H1 (cell line): ENCODE data around the gene C1orf116. TPM values are rescaled to one million over a fixed set of nuclear protein-coding genes. Genes with fewer than 3 reads are reported as not detected.

ENCODE experiments used
- BACH1 ChIP-seq: IDR thresholded peaks from 2 replicates; pipeline ENCODE4 v1.6.1; 2012; ENCODE audit warnings: low read length, improper control_type of control experiment
- CHD2 ChIP-seq: IDR thresholded peaks from 2 replicates; pipeline ENCODE4 v1.6.1; 2012; ENCODE audit warnings: low read length, improper control_type of control experiment
- EP300 ChIP-seq, 2 experiments: IDR thresholded peaks; 1 replicate in 1 of 2; 2 replicates in 1 of 2; pipeline ENCODE4 v1.6.1; 2011 to 2012; ENCODE audit warnings: low read depth in 2 of 2, low read length in 2 of 2, mild to moderate bottlenecking in 2 of 2, borderline replicate concordance in 1 of 2, inconsistent platforms in 1 of 2, moderate library complexity in 1 of 2
- EZH2 ChIP-seq: fragments of 200-600 bp; sonication (generic); IDR thresholded peaks from 2 replicates; pipeline ENCODE4 v1.7.1; 2012; ENCODE audit warnings: low read depth, mild to moderate bottlenecking, moderate library complexity, low read length, inconsistent platforms; ENCODE audit not compliant: severe bottlenecking
- GTF2F1 ChIP-seq: IDR thresholded peaks from 2 replicates; pipeline ENCODE4 v1.6.1; 2012; ENCODE audit warnings: low read depth, low read length, improper control_type of control experiment, borderline replicate concordance
- KDM1A ChIP-seq: fragments of 200-600, 300-600 bp; sonication (generic); IDR thresholded peaks from 2 replicates; pipeline ENCODE4 v1.7.1; 2016; ENCODE audit warnings: mild to moderate bottlenecking, low read length, borderline replicate concordance
- KDM5A ChIP-seq: fragments of 200-600 bp; IDR thresholded peaks from 2 replicates; pipeline ENCODE4 v1.7.1; 2012; ENCODE audit warnings: mild to moderate bottlenecking, low read length, inconsistent platforms, mixed read lengths
- POLR2A ChIP-seq, 2 experiments: IDR thresholded peaks; 1 replicate in 1 of 2; 2 replicates in 1 of 2; pipeline ENCODE4 v1.6.1; 2011; ENCODE audit warnings: low read depth in 2 of 2, low read length in 2 of 2, mild to moderate bottlenecking in 2 of 2; ENCODE audit errors: control extremely low read depth in 1 of 2
- SIX5 ChIP-seq: IDR thresholded peaks from 2 replicates; pipeline ENCODE4 v1.6.1; 2011; ENCODE audit warnings: mild to moderate bottlenecking, low read depth, low read length
- SUZ12 ChIP-seq: fragments of 200-600 bp; sonication (generic); IDR thresholded peaks from 2 replicates; pipeline ENCODE4 v1.6.1; 2012; ENCODE audit warnings: mild to moderate bottlenecking, inconsistent platforms, low read length, moderate library complexity, mixed read lengths
- TCF12 ChIP-seq: IDR thresholded peaks from 2 replicates; pipeline ENCODE4 v1.6.1; 2011; ENCODE audit warnings: low read depth, mild to moderate bottlenecking, low read length
- polyA plus RNA-seq, 7 experiments: library from polyadenylated mRNA; depleted of rRNA in 3 of 7; stranded (reverse) in 5 of 7; unstranded in 2 of 7; fragments of >200 nt in 5 of 7; fragments of 200-250 nt in 2 of 7; gene quantifications; 1 replicate in 5 of 7; 2 replicates in 1 of 7; 4 replicates in 1 of 7; pipeline versions ENCODE4 v1.2.1 to v1.2.3, GENCODE V29; 2011 to 2013; ENCODE audit warnings: missing spikeins in 2 of 7, mixed read lengths in 2 of 7
- total RNA-seq: library from RNA; stranded (reverse); fragmentation: NEBNext Ultra II Directional; extraction: Animal tissue kit (Norgen Biotek cat#: 25700); gene quantifications from 2 replicates; pipeline ENCODE4 v1.2.1, GENCODE V29; 2021
- TF ChIP-seq, protein P1 (sequence below): fragments of 300-600 bp; sonication (generic); IDR thresholded peaks from 2 replicates; pipeline ENCODE4 v1.7.1; 2012; ENCODE audit warnings: low read length, moderate library complexity, mild to moderate bottlenecking, inconsistent platforms; ENCODE audit not compliant: insufficient replicate concordance

Gene C1orf116
- total and polyA plus RNA-seq, 2 of the 8 experiments (the other 6 are each of a cell fraction or from before 2014, with no cell fraction given), result 2.2 to 3.9 TPM

DNA sequence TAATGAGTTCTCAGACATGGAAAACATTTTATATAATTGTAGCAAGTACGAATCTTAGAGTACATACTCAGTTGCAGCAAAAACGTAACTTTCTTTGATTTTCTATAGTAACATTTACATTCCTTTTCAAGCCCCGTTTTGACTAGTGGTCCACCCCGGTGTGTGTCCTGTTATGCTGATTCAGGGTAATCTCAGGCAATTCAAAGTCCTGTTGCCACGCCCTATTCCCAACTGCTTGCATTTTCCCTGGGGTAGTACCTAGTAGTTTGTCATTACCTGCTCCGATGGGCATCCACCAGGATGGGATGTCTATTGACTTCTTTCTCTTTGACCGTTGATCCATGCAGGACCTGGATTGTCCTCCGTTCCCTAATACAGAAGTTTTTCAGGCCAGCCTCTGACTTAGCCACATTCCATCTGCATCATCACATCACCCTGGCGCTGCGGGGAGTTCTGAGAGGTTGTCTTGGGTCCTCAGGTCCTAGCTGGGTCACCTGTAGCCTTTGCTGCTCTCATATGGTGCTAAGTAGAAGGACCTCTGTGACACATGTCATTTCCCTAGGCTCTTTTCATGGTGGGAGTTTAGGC is 47.3 kb downstream of the C1orf116 start (continued):
- TF ChIP-seq, protein P1, sequence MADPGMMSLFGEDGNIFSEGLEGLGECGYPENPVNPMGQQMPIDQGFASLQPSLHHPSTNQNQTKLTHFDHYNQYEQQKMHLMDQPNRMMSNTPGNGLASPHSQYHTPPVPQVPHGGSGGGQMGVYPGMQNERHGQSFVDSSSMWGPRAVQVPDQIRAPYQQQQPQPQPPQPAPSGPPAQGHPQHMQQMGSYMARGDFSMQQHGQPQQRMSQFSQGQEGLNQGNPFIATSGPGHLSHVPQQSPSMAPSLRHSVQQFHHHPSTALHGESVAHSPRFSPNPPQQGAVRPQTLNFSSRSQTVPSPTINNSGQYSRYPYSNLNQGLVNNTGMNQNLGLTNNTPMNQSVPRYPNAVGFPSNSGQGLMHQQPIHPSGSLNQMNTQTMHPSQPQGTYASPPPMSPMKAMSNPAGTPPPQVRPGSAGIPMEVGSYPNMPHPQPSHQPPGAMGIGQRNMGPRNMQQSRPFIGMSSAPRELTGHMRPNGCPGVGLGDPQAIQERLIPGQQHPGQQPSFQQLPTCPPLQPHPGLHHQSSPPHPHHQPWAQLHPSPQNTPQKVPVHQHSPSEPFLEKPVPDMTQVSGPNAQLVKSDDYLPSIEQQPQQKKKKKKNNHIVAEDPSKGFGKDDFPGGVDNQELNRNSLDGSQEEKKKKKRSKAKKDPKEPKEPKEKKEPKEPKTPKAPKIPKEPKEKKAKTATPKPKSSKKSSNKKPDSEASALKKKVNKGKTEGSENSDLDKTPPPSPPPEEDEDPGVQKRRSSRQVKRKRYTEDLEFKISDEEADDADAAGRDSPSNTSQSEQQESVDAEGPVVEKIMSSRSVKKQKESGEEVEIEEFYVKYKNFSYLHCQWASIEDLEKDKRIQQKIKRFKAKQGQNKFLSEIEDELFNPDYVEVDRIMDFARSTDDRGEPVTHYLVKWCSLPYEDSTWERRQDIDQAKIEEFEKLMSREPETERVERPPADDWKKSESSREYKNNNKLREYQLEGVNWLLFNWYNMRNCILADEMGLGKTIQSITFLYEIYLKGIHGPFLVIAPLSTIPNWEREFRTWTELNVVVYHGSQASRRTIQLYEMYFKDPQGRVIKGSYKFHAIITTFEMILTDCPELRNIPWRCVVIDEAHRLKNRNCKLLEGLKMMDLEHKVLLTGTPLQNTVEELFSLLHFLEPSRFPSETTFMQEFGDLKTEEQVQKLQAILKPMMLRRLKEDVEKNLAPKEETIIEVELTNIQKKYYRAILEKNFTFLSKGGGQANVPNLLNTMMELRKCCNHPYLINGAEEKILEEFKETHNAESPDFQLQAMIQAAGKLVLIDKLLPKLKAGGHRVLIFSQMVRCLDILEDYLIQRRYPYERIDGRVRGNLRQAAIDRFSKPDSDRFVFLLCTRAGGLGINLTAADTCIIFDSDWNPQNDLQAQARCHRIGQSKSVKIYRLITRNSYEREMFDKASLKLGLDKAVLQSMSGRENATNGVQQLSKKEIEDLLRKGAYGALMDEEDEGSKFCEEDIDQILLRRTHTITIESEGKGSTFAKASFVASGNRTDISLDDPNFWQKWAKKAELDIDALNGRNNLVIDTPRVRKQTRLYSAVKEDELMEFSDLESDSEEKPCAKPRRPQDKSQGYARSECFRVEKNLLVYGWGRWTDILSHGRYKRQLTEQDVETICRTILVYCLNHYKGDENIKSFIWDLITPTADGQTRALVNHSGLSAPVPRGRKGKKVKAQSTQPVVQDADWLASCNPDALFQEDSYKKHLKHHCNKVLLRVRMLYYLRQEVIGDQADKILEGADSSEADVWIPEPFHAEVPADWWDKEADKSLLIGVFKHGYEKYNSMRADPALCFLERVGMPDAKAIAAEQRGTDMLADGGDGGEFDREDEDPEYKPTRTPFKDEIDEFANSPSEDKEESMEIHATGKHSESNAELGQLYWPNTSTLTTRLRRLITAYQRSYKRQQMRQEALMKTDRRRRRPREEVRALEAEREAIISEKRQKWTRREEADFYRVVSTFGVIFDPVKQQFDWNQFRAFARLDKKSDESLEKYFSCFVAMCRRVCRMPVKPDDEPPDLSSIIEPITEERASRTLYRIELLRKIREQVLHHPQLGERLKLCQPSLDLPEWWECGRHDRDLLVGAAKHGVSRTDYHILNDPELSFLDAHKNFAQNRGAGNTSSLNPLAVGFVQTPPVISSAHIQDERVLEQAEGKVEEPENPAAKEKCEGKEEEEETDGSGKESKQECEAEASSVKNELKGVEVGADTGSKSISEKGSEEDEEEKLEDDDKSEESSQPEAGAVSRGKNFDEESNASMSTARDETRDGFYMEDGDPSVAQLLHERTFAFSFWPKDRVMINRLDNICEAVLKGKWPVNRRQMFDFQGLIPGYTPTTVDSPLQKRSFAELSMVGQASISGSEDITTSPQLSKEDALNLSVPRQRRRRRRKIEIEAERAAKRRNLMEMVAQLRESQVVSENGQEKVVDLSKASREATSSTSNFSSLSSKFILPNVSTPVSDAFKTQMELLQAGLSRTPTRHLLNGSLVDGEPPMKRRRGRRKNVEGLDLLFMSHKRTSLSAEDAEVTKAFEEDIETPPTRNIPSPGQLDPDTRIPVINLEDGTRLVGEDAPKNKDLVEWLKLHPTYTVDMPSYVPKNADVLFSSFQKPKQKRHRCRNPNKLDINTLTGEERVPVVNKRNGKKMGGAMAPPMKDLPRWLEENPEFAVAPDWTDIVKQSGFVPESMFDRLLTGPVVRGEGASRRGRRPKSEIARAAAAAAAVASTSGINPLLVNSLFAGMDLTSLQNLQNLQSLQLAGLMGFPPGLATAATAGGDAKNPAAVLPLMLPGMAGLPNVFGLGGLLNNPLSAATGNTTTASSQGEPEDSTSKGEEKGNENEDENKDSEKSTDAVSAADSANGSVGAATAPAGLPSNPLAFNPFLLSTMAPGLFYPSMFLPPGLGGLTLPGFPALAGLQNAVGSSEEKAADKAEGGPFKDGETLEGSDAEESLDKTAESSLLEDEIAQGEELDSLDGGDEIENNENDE, result no peak
- TF ChIP-seq TCF12 (no peak), SUZ12 (no peak), EZH2 (no peak), KDM5A (no peak), BACH1 (no peak), SIX5 (no peak), GTF2F1 (no peak), POLR2A (IDR thresholded peaks at IDR 0.05; ENCODE audit: control extremely low read depth in 1 of 2, low read depth in 2 of 2, low read length in 2 of 2) (no peak), EP300 (IDR thresholded peaks at IDR 0.05; ENCODE audit: borderline replicate concordance in 1 of 2, low read depth in 2 of 2, low read length in 2 of 2) (no peak), KDM1A (no peak), CHD2 (no peak)
